Lung (tissue), 12 donors: ENCODE data around the gene NPC1. TPM values are rescaled to one million over a fixed set of nuclear protein-coding genes. Genes with fewer than 3 reads are reported as not detected.

ENCODE experiments used
- ATAC-seq: fragments of 200-7000 bp; cut with Tn5 transposase; one replicate; pipeline ENCODE4 v1.9.1; 2020; ENCODE audit warnings: moderate number of reproducible peaks; ENCODE audit not compliant: insufficient read depth, low FRiP score
- DNase-seq, 3 donors: peaks; one replicate each; pipeline ENCODE4 v3.0.0-alpha.2; 2013 to 2017
- H3K27ac ChIP-seq, 2 donors: one replicate each; pipeline ENCODE4 v1.5.1; 2013; ENCODE audit warnings: mild to moderate bottlenecking in 2 of 2, moderate library complexity in 2 of 2, control low read depth in 1 of 2, inconsistent platforms in 1 of 2, low read depth in 1 of 2, low read length in 1 of 2
- H3K27me3 ChIP-seq, 3 donors: one replicate each; pipeline ENCODE4 v1.5.1; 2013; ENCODE audit warnings: low read length in 2 of 3; ENCODE audit not compliant: control insufficient read depth in 3 of 3, insufficient read depth in 3 of 3
- H3K36me3 ChIP-seq, 4 donors: one replicate each; pipeline ENCODE4 v1.5.1; 2013; ENCODE audit warnings: low read length in 4 of 4, mild to moderate bottlenecking in 1 of 4, moderate library complexity in 1 of 4; ENCODE audit not compliant: control insufficient read depth in 4 of 4, insufficient read depth in 4 of 4
- H3K4me1 ChIP-seq, 5 donors: one replicate each; pipeline ENCODE4 v1.5.1; 2013; ENCODE audit warnings: low read length in 5 of 5, mild to moderate bottlenecking in 2 of 5, moderate library complexity in 1 of 5; ENCODE audit not compliant: control insufficient read depth in 5 of 5, insufficient read depth in 5 of 5
- H3K4me3 ChIP-seq: one replicate; pipeline ENCODE4 v1.5.1; 2013; ENCODE audit warnings: mild to moderate bottlenecking, control low read depth, moderate library complexity
- H3K9ac ChIP-seq, 2 donors: one replicate each; pipeline ENCODE4 v1.5.1; 2013; ENCODE audit warnings: low read length in 2 of 2, control low read depth in 1 of 2; ENCODE audit not compliant: insufficient read depth in 1 of 2
- H3K9me3 ChIP-seq, 4 donors: one replicate each; pipeline ENCODE4 v1.5.1; 2013; ENCODE audit warnings: low read length in 3 of 4, mild to moderate bottlenecking in 1 of 4, moderate library complexity in 1 of 4; ENCODE audit not compliant: control insufficient read depth in 4 of 4, insufficient read depth in 3 of 4
- WGBS, 2 donors: extraction: QIAGEN DNeasy Blood & Tissue Kit; methylation state at CpG; one replicate each; pipeline ENCODE4 v1.1.7; 2013; 5-methylcytosine and 5-hydroxymethylcytosine counted together
- polyA plus RNA-seq, 2 donors: library from polyadenylated mRNA; stranded (reverse); fragments of 200-250 nt; gene quantifications; one replicate each; pipeline ENCODE4 v1.2.1, GENCODE V29; 2013
- total RNA-seq, 2 donors: library from RNA; depleted of rRNA in 1 of 2; stranded (reverse); fragments of >200 nt in 1 of 2; gene quantifications; one replicate each; pipeline ENCODE4 v1.2.1, GENCODE V29; 2014 to 2021
- TF ChIP-seq, protein P1 (sequence below): IDR thresholded peaks from 2 replicates; pipeline ENCODE4 v1.5.1; 2012; ENCODE audit warnings: mild to moderate bottlenecking; ENCODE audit errors: control extremely low read depth, extremely low read depth
- donor health status: control.
- donor health status: control.
- donor health status: Bipolar disorder and iron deficiency.
- donor health status: healthy.
- donor health status: DM: yes; HTN: yes; CAD: no.

NPC1 gene
- total and polyA plus RNA-seq, 4 donors: 47.7 to 143 (median 73.0) TPM

DNA sequence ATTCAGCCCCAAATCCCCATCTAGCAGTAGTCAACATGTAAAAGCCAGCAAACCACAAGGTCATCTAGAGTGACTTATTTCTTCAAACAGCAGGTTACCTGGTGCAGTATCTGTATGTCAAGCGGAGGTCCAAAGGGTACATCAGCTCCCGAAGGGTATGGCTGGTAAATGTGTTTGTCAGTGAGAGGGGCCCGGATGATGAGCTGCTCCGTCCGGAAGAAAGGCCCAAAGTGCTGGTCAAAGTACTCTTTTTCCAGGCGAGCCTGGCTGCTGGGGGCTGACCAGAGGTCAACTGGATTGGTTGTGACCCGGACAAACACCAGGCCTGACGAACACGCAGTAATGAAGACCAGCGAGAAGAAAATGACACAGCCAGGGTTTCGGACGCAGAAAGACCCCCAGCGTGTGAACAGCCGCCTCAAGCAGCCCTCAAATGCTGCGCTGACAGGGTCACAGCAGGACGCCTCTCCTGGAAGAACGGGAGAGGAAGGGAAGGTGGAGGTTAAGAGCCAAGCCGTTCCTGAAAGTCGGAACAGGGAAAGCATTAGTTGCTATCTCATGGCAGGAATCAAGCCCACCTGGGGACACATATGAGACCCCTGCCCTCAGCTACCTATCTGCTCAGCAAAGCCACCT lies 30.0 kb downstream of the NPC1 start:
- Histone ChIP-seq H3K4me3 (no peak overlapping the region), H3K27ac (no peak overlapping the region), H3K4me1 (peaks cover 0 to 8% (median 0%) of the 10 kb centered on the region in 5 donors), H3K9ac (no peak overlapping the region), H3K9me3 (peaks cover 0 to 3% (median 0%) of the 10 kb centered on the region in 4 donors), H3K27me3 (no peaks in the 10 kb centered on the region), H3K36me3 (peaks cover 21 to 53% (median 40%) of the 10 kb centered on the region in 4 donors)
- DNase-seq (no peak), ATAC-seq (no peak)
- TF ChIP-seq, protein P1, sequence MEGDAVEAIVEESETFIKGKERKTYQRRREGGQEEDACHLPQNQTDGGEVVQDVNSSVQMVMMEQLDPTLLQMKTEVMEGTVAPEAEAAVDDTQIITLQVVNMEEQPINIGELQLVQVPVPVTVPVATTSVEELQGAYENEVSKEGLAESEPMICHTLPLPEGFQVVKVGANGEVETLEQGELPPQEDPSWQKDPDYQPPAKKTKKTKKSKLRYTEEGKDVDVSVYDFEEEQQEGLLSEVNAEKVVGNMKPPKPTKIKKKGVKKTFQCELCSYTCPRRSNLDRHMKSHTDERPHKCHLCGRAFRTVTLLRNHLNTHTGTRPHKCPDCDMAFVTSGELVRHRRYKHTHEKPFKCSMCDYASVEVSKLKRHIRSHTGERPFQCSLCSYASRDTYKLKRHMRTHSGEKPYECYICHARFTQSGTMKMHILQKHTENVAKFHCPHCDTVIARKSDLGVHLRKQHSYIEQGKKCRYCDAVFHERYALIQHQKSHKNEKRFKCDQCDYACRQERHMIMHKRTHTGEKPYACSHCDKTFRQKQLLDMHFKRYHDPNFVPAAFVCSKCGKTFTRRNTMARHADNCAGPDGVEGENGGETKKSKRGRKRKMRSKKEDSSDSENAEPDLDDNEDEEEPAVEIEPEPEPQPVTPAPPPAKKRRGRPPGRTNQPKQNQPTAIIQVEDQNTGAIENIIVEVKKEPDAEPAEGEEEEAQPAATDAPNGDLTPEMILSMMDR: no peak
- WGBS, 2 donors: 95 to 96% methylated on average over 19 of the region's 19 CpGs

- WGBS, 2 donors: 86 to 95% methylated on average over 6 of the region's 6 CpGs
- no peaks in the 10 kb centered on the region for H3K27me3 ChIP-seq
- no peak overlapping the region for H3K9ac ChIP-seq
- H3K9me3 ChIP-seq: peaks cover 0 to 3% (median 0%) of the 10 kb centered on the region in 4 donors
- no peak for DNase-seq
- TF ChIP-seq, protein P1: no peak
- peak overlapping the region in 1 of 2 donors; percentile 24 for H3K27ac ChIP-seq
- no peak overlapping the region for H3K4me3 ChIP-seq
- H3K36me3 ChIP-seq: peaks cover 23 to 49% (median 39%) of the 10 kb centered on the region in 4 donors
- peaks cover 0 to 8% (median 0%) of the 10 kb centered on the region in 5 donors for H3K4me1 ChIP-seq
- no peak for ATAC-seq
Measured at GRCh38 chr18:23553887-23554286, 32.4 kb downstream of the NPC1 start.

DNA sequence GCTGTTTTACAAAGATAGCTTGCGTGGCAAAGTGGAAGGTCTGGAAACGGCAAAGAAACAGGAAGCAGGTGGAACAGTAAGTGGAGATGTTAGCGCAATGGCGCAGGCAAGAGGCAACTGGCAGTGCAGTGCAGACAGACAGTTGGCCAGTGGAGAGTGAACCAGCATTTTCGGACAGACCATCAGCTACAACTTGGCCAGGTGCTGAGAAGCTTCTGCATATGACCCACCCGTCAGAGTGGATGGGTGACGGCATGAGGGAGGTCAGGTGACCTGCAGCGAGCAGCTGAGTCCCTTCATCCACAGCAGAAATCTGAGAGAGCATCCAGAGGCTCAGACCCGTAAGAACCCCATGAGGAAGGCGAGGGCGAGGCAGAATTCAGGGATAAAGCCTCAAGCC lies 33.8 kb downstream of the NPC1 start:
- Histone ChIP-seq H3K36me3 (peaks cover 23 to 53% (median 43%) of the 10 kb centered on the region in 4 donors), H3K4me3 (no peak overlapping the region), H3K27ac (peak overlapping the region in 1 of 2 donors; percentile 26), H3K9me3 (peaks cover 0 to 3% (median 0%) of the 10 kb centered on the region in 4 donors), H3K4me1 (peaks cover 0 to 8% (median 0%) of the 10 kb centered on the region in 5 donors), H3K9ac (no peak overlapping the region), H3K27me3 (no peaks in the 10 kb centered on the region)
- DNase-seq (no peak), ATAC-seq (no peak)
- WGBS, 2 donors: 75 to 83% methylated on average over 11 of the region's 11 CpGs
- TF ChIP-seq, protein P1: no peak
